SU-DHL-6 (cell line): Measurements from ENCODE around the gene KCNH4.

Experiments used
- H2AFZ ChIP-seq: fragments of 200-600 bp; sonication (generic); 2 replicates; pipeline ENCODE4 v1.6.1; 2014; ENCODE audit warnings: low read depth, mild to moderate bottlenecking, moderate library complexity, mixed read lengths, antibody characterized with exemption, low read length; ENCODE audit not compliant: severe bottlenecking
- H3F3A ChIP-seq: fragments of 200-600 bp; shearing (Covaris generic); 2 replicates; pipeline ENCODE4 v1.6.0; 2016; ENCODE audit warnings: antibody characterized with exemption, mild to moderate bottlenecking; ENCODE audit not compliant: insufficient read depth
- H3K27ac ChIP-seq: fragments of 200-600 bp; sonication (generic); 2 replicates; pipeline ENCODE4 v1.5.1; 2016; ENCODE audit warnings: low read depth, mild to moderate bottlenecking, low read length, moderate library complexity, mixed read lengths
- H3K27me3 ChIP-seq: fragments of 200-600 bp; sonication (generic), shearing (Covaris generic); 2 replicates; pipeline ENCODE4 v1.6.0; 2014; ENCODE audit warnings: mild to moderate bottlenecking, low read length
- H3K36me3 ChIP-seq: fragments of 200-600 bp; sonication (generic); 2 replicates; pipeline ENCODE4 v1.6.1; 2014; ENCODE audit warnings: mild to moderate bottlenecking, low read length, mixed read lengths
- H3K4me2 ChIP-seq: fragments of 300-600, 200-600 bp; shearing (Covaris generic), sonication (generic); 2 replicates; pipeline ENCODE4 v1.6.0; 2014; ENCODE audit warnings: low read length, low read depth, mild to moderate bottlenecking; ENCODE audit not compliant: poor library complexity, severe bottlenecking
- H3K4me3 ChIP-seq: fragments of 200-600 bp; sonication (generic); 2 replicates; pipeline ENCODE4 v1.5.1; 2014; ENCODE audit warnings: antibody characterized with exemption, low read length, mild to moderate bottlenecking, mixed read lengths; ENCODE audit not compliant: insufficient read depth, poor library complexity, severe bottlenecking
- H3K79me2 ChIP-seq: fragments of 200-600 bp; sonication (generic); 2 replicates; pipeline ENCODE4 v1.6.1; 2014; ENCODE audit warnings: mild to moderate bottlenecking, low read length, moderate library complexity; ENCODE audit not compliant: insufficient read depth
- H3K9ac ChIP-seq: fragments of 200-600 bp; sonication (generic); 2 replicates; pipeline ENCODE4 v1.7.0; 2014; ENCODE audit warnings: mild to moderate bottlenecking, low read length
- H3K9me2 ChIP-seq: fragments of 200-600 bp; sonication (generic); replicated peaks from 2 replicates; pipeline ENCODE4 v1.6.1; 2014; ENCODE audit warnings: low read length; ENCODE audit not compliant: insufficient read depth
- H3K9me3 ChIP-seq: fragments of 200-600 bp; sonication (generic); 2 replicates; pipeline ENCODE4 v1.6.1; 2014; ENCODE audit warnings: low read length, mixed read lengths; ENCODE audit not compliant: insufficient read depth
- H4K20me1 ChIP-seq: fragments of 200-600 bp; sonication (generic); 2 replicates; pipeline ENCODE4 v1.6.1; 2014; ENCODE audit warnings: low read depth, mild to moderate bottlenecking, antibody characterized with exemption, low read length, moderate library complexity, mixed read lengths
- EZH2phosphoT487 ChIP-seq: fragments of 200-600 bp; sonication (generic), shearing (Covaris generic); conservative IDR thresholded peaks from 2 replicates; pipeline ENCODE4 v1.6.1; 2018; ENCODE audit warnings: mild to moderate bottlenecking, antibody characterized with exemption, low read length, moderate library complexity, mixed read lengths
- TF ChIP-seq, protein P1 (sequence below): fragments of 200-600 bp; sonication (generic); IDR thresholded peaks from one replicate; pipeline ENCODE4 v1.5.1; 2017; ENCODE audit warnings: antibody characterized with exemption, mild to moderate bottlenecking, low read length, moderate library complexity; ENCODE audit not compliant: insufficient read depth, poor library complexity, severe bottlenecking

Gene KCNH4

DNA sequence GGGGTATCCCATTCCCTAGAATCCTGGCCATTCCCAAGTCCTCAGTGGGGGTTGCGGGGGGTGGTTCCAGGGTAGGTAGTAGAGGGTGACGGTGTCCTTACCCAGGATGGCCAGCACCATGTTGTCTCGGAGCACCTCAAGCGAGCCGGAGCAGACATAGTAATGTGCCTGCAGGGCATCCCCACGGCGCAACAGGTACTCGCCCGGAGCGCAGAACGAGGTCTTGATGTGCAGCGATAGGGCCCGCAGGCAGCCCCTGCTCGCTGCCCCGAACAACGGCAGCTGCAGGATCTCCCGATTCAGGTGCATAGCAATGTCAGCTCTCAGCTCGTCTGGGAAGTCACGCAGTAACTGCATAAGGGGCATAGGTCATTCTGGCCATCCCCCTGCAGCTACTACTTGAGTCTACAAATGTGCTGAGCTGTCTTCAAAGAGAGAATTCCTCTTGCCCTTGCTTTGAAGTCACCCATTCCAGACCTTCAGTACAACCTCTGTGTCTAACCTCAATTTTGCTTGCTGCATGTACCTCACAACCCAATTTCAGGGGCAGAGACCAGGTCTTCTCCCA, 14.7 kb downstream of the KCNH4 start:
- H3K4me2 ChIP-seq = no peak overlapping the region
- H3K79me2 ChIP-seq = no peaks in the 10 kb centered on the region
- no peaks in the 10 kb centered on the region for H3F3A ChIP-seq
- H3K9ac ChIP-seq = no peak overlapping the region
- TF ChIP-seq EZH2phosphoT487 = no peak
- TF ChIP-seq, protein P1, sequence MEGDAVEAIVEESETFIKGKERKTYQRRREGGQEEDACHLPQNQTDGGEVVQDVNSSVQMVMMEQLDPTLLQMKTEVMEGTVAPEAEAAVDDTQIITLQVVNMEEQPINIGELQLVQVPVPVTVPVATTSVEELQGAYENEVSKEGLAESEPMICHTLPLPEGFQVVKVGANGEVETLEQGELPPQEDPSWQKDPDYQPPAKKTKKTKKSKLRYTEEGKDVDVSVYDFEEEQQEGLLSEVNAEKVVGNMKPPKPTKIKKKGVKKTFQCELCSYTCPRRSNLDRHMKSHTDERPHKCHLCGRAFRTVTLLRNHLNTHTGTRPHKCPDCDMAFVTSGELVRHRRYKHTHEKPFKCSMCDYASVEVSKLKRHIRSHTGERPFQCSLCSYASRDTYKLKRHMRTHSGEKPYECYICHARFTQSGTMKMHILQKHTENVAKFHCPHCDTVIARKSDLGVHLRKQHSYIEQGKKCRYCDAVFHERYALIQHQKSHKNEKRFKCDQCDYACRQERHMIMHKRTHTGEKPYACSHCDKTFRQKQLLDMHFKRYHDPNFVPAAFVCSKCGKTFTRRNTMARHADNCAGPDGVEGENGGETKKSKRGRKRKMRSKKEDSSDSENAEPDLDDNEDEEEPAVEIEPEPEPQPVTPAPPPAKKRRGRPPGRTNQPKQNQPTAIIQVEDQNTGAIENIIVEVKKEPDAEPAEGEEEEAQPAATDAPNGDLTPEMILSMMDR = no peak
- H2AFZ ChIP-seq = no peak overlapping the region
- no peak overlapping the region for H3K27ac ChIP-seq
- no peaks in the 10 kb centered on the region for H3K9me3 ChIP-seq
- H3K9me2 ChIP-seq = no peaks in the 10 kb centered on the region
- H3K4me3 ChIP-seq = no peak overlapping the region
- H3K27me3 ChIP-seq = no peaks in the 10 kb centered on the region
- no peaks in the 10 kb centered on the region for H3K36me3 ChIP-seq
- no peaks in the 10 kb centered on the region for H4K20me1 ChIP-seq

- no peak overlapping the region for H3K27ac ChIP-seq
- no peaks in the 10 kb centered on the region for H3K9me2 ChIP-seq
- no peaks in the 10 kb centered on the region for H4K20me1 ChIP-seq
- H3K9me3 ChIP-seq = no peaks in the 10 kb centered on the region
- H3K79me2 ChIP-seq = no peaks in the 10 kb centered on the region
- H3K4me3 ChIP-seq = no peak overlapping the region
- H3K9ac ChIP-seq = no peak overlapping the region
- H3K4me2 ChIP-seq = no peak overlapping the region
- no peaks in the 10 kb centered on the region for H3K27me3 ChIP-seq
- no peak overlapping the region for H2AFZ ChIP-seq
- H3K36me3 ChIP-seq = no peaks in the 10 kb centered on the region
- no peak for TF ChIP-seq EZH2phosphoT487
- TF ChIP-seq, protein P1 = no peak
- H3F3A ChIP-seq = no peaks in the 10 kb centered on the region
Observed at GRCh38 chr17:42165751-42166150, 15.2 kb downstream of the KCNH4 start.

DNA sequence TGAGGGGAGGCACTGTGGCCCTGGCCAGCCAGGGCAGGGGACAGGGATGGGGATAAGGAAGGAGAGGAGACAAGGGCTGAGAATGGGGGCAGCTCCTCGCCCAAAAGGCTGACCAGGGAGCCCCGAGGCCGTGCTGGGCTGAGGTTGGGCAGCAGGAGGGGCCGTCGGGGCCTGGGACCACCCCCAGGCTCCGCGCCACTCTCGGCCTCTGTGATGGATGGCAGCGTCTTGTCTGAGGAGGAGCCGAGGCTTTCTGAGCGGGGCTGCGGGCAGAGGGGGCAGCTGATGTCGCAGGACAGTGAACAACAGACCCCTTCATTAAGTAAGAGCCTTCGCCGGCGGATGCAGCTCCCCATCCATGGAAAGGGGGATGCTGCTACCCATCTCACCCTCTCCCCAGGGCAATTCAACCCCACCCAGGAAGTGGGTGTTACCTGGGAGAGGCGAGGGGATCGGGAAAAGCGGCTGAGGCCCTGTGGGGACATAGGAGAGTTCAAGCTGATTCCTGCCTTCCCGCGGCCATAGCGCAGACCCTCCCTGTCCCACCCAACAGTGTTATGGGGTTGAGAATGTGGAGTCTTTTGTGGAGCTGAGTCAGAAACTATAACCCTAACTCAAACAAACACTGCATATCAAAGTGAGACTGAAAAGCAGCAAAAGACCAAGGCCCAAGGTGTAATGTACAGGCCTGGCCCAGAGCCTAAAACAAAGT, 17.1 kb downstream of the KCNH4 start:
- Histone ChIP-seq H3K79me2 (no peaks in the 10 kb centered on the region), H3K9me2 (no peaks in the 10 kb centered on the region), H3K36me3 (no peaks in the 10 kb centered on the region), H4K20me1 (no peaks in the 10 kb centered on the region), H3K4me3 (no peak overlapping the region), H3K27ac (no peak overlapping the region), H3K4me2 (no peak overlapping the region), H3F3A (no peaks in the 10 kb centered on the region), H3K9ac (no peak overlapping the region), H3K9me3 (no peaks in the 10 kb centered on the region), H2AFZ (no peak overlapping the region), H3K27me3 (no peaks in the 10 kb centered on the region)
- TF ChIP-seq EZH2phosphoT487 = no peak
- TF ChIP-seq, protein P1 = no peak
